GM12864 (cell line): ENCODE results near the gene NNT.
"Not testable (repeated sequence)": the region's sequence is repeated elsewhere in the genome, so short reads cannot be mapped to it uniquely, and the experiment has no call there.

Experiments
- DNase-seq: peaks from one replicate; pipeline ENCODE4 v3.0.0-alpha.2; 2011; ENCODE audit warnings: low read depth
- H3K4me3 ChIP-seq: 2 replicates; pipeline ENCODE4 v1.5.1; 2011; ENCODE audit warnings: mild to moderate bottlenecking, low read depth, low read length, control low read depth
- CTCF ChIP-seq: IDR thresholded peaks from 2 replicates; pipeline ENCODE4 v1.5.1; 2011; ENCODE audit warnings: low read depth, mild to moderate bottlenecking, moderate library complexity, low read length, control low read depth, inconsistent platforms; ENCODE audit errors: missing control alignments

The NNT gene

GRCh38 chr5:43691275-43691674 is 88.3 kb downstream of the NNT start:
- H3K4me3 ChIP-seq = no peak overlapping the region
- no peak for TF ChIP-seq CTCF
- no peak for DNase-seq

GRCh38 chr5:43691893-43692292 is 88.9 kb downstream of the NNT start:
- DNase-seq = no peak
- H3K4me3 ChIP-seq = no peak overlapping the region
- no peak for TF ChIP-seq CTCF

GRCh38 chr5:43693411-43693810 is 90.4 kb downstream of the NNT start:
- no peak for DNase-seq
- TF ChIP-seq CTCF = no peak
- H3K4me3 ChIP-seq = no peak overlapping the region

GRCh38 chr5:43694027-43694426 is 91.0 kb downstream of the NNT start:
- no peak for TF ChIP-seq CTCF
- H3K4me3 ChIP-seq = no peak overlapping the region
- DNase-seq = no peak

GRCh38 chr5:43696444-43696843 is 93.5 kb downstream of the NNT start:
- not testable (repeated sequence) for DNase-seq, H3K4me3 ChIP-seq

GRCh38 chr5:43699910-43700309 is 96.9 kb downstream of the NNT start:
- no peak for TF ChIP-seq CTCF
- no peak overlapping the region for H3K4me3 ChIP-seq
- DNase-seq = no peak

- H3K4me3 ChIP-seq = no peak overlapping the region
- no peak for TF ChIP-seq CTCF
- DNase-seq = no peak
Observed at GRCh38 chr5:43700601-43701000, 97.6 kb downstream of the NNT start.

- no peak overlapping the region for H3K4me3 ChIP-seq
- DNase-seq = no peak
- no peak for TF ChIP-seq CTCF
Observed at GRCh38 chr5:43701227-43701626, 98.2 kb downstream of the NNT start.
